Lower lobe of right lung (tissue), 2 donors: ENCODE results near the gene ITGA2B. TPM values are rescaled to one million over a fixed set of nuclear protein-coding genes. Genes with fewer than 3 reads are reported as not detected.

ENCODE experiments used
- ATAC-seq, 2 donors: fragments of 200-7000 bp; cut with Tn5 transposase; one replicate each; pipeline ENCODE4 v1.9.1; 2020 to 2022; ENCODE audit warnings: mild to moderate bottlenecking in 2 of 2, moderate library complexity in 2 of 2
- DNase-seq: peaks from one replicate; pipeline ENCODE4 v3.0.0-alpha.2; 2020
- H3K27ac ChIP-seq: fragments of 200-600 bp; one replicate; pipeline ENCODE4 v1.8.0; 2022
- H3K27me3 ChIP-seq: fragments of 200-600 bp; one replicate; pipeline ENCODE4 v1.8.0; 2022; ENCODE audit warnings: low read depth
- H3K36me3 ChIP-seq: fragments of 200-600 bp; one replicate; pipeline ENCODE4 v1.8.0; 2022; ENCODE audit warnings: mild to moderate bottlenecking
- H3K4me1 ChIP-seq: fragments of 200-600 bp; one replicate; pipeline ENCODE4 v1.8.0; 2022
- H3K4me3 ChIP-seq: fragments of 200-600 bp; one replicate; pipeline ENCODE4 v1.8.0; 2022; ENCODE audit warnings: mild to moderate bottlenecking
- H3K9me3 ChIP-seq: fragments of 200-600 bp; one replicate; pipeline ENCODE4 v1.8.0; 2022
- CTCF ChIP-seq: fragments of 200-600 bp; IDR thresholded peaks from one replicate; pipeline ENCODE4 v1.8.0; 2022; ENCODE audit warnings: antibody characterized with exemption, mild to moderate bottlenecking
- intact Hi-C: fragments of 100-400 bp; cut with DNase I; formaldehyde crosslinking; loops from one replicate; pipeline ENCODE4 v1.11.0; 2022
- total RNA-seq: library from RNA; stranded (reverse); fragmentation: NEBNext Ultra II Directional; extraction: Animal tissue kit (Norgen Biotek cat#: 25700); gene quantifications from one replicate; pipeline ENCODE4 v1.2.1, GENCODE V29; 2021
- donor health status: DM: no; HTN: yes; CAD: no; lungs with severe emphysema.

The ITGA2B gene
- total RNA-seq, 1 donor from 2014 or later: 5.2 TPM

DNA sequence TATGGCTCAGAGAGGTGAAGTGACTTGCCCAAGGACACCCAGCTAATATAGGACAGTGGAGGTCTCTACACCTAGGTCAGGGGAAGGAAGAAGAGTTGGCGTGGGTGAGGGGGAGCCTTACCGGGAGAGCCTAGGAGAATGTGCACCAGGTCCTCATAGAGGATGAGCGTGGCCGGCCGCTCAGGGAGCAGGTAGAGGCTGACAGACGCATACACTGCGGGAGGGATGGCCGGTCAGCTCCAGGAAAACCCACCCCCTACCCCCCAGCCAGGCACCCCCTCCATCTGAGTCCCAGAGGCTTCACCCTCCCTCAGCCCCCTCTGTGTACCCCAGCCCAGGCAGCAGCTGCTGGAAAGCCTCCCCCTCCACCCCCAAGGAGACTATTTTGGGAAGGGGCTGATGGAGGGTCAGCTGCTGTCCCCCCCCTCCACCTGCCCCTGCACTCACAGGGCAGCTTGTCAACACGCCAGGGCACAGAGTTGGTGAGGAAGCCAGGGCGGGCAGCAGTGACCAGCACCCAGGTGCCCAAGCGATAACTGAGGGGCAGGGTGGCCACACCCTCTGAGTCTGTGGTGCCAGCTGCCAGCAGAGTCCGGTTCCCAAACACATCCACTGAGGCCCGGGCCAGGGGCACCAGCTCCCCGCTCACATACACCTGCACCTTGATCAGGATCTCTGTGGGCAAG is 29.8 kb downstream of the ITGA2B start:
- no peak overlapping the region for H3K4me3 ChIP-seq
- intact Hi-C loops: no loop called here
- H3K27ac ChIP-seq: no peak overlapping the region
- H3K36me3 ChIP-seq: no peaks in the 10 kb centered on the region
- no peak for TF ChIP-seq CTCF
- ATAC-seq (no peak), DNase-seq (no peak)
- H3K4me1 ChIP-seq: peaks cover 14% of the 10 kb centered on the region
- H3K9me3 ChIP-seq: no peaks in the 10 kb centered on the region
- H3K27me3 ChIP-seq: peaks cover 17% of the 10 kb centered on the region

- Histone ChIP-seq H3K36me3 (no peaks in the 10 kb centered on the region), H3K4me3 (no peak overlapping the region), H3K4me1 (peaks cover 14% of the 10 kb centered on the region), H3K27me3 (peaks cover 17% of the 10 kb centered on the region), H3K27ac (no peak overlapping the region), H3K9me3 (no peaks in the 10 kb centered on the region)
- no peak for DNase-seq
- ATAC-seq: no peak
- TF ChIP-seq CTCF: no peak
- intact Hi-C loops: no loop called here
Observed at GRCh38 chr17:44359006-44359405, 30.4 kb downstream of the ITGA2B start.

DNA sequence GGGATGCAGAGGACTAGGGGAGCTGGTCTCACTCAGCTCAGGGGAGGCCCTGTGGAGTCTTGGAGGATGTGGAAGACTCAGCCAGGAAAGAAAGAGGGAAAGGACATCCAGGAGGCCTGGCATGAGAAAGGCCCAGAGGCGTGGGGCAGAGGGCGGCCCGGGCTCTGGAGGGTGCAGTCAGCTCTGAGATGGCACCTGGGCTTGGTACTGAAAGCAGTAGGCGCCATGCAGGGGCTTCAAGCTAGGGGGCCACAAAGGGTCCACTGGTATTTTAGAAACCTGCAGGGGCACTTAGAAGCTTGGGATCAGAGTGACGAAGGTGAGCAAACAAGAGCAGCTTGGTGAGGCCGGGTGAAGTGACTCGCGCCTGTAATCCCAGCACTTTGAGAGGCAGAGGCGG is 31.4 kb downstream of the ITGA2B start:
- Histone ChIP-seq H3K36me3 (peaks cover 4% of the 10 kb centered on the region), H3K27ac (no peak overlapping the region), H3K4me1 (peaks cover 12% of the 10 kb centered on the region), H3K4me3 (no peak overlapping the region), H3K27me3 (peaks cover 16% of the 10 kb centered on the region), H3K9me3 (no peaks in the 10 kb centered on the region)
- TF ChIP-seq CTCF: no peak
- intact Hi-C loops: no loop called here
- DNase-seq (no peak), ATAC-seq (no peak)

DNA sequence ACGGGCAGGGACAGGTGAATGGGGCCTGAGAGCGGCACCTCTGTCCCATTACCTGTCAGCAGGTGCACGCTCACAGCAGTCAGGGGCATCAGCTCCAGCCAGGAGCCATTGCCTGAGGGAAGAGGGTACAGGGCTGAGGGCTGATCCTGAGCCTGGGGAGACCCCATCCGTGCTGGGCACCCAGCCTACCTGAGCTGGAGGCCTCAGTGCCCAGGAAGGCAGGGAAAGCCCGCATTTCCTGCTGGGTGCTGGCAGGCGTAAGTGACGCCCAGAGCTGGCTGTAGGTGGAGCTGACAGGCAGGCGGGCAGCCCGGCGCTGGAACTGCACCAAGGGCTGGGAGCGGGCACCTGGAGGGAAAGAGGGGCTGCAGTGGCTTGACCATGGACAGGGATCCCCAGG is 33.2 kb downstream of the ITGA2B start:
- no peak for DNase-seq
- ATAC-seq: no peak
- Histone ChIP-seq H3K4me1 (peaks cover 2% of the 10 kb centered on the region), H3K27ac (no peak overlapping the region), H3K9me3 (no peaks in the 10 kb centered on the region), H3K4me3 (no peak overlapping the region), H3K27me3 (peaks cover 5% of the 10 kb centered on the region), H3K36me3 (peaks cover 21% of the 10 kb centered on the region)
- no peak for TF ChIP-seq CTCF
- intact Hi-C loops: no loop called here

- ATAC-seq (no peak), DNase-seq (no peak)
- H3K4me3 ChIP-seq: no peak overlapping the region
- no peaks in the 10 kb centered on the region for H3K27me3 ChIP-seq
- peaks cover 27% of the 10 kb centered on the region for H3K36me3 ChIP-seq
- no peaks in the 10 kb centered on the region for H3K4me1 ChIP-seq
- H3K27ac ChIP-seq: no peak overlapping the region
- no peak for TF ChIP-seq CTCF
- H3K9me3 ChIP-seq: no peaks in the 10 kb centered on the region
- intact Hi-C loops: no loop called here
Observed at GRCh38 chr17:44355642-44356099, 33.8 kb downstream of the ITGA2B start.
